Right renal cortex interstitium (tissue), 3 donors: ENCODE results near the gene DEPDC1B. TPM values are rescaled to one million over a fixed set of nuclear protein-coding genes. Genes with fewer than 3 reads are reported as not detected.
A peak's percentile ranks its signal among the peaks of the same experiment; 100 is the strongest.
"Not testable (repeated sequence)": the region's sequence is repeated elsewhere in the genome, so short reads cannot be mapped to it uniquely, and the experiment has no call there.

ENCODE experiments used
- DNase-seq, 3 donors: peaks; one replicate each; pipeline ENCODE4 v3.0.0-alpha.2; 2013; ENCODE audit warnings: low read depth in 3 of 3, low spot score in 2 of 3
- polyA plus RNA-seq, 3 donors: library from polyadenylated mRNA; unstranded; fragments of 120-200 nt; gene quantifications; one replicate each; pipeline ENCODE4 v1.2.1, GENCODE V29; 2013; ENCODE audit not compliant: insufficient read length in 3 of 3

DEPDC1B gene
- polyA plus RNA-seq, 3 donors = 26.0 to 31.0 (median 27.1) TPM

DNA sequence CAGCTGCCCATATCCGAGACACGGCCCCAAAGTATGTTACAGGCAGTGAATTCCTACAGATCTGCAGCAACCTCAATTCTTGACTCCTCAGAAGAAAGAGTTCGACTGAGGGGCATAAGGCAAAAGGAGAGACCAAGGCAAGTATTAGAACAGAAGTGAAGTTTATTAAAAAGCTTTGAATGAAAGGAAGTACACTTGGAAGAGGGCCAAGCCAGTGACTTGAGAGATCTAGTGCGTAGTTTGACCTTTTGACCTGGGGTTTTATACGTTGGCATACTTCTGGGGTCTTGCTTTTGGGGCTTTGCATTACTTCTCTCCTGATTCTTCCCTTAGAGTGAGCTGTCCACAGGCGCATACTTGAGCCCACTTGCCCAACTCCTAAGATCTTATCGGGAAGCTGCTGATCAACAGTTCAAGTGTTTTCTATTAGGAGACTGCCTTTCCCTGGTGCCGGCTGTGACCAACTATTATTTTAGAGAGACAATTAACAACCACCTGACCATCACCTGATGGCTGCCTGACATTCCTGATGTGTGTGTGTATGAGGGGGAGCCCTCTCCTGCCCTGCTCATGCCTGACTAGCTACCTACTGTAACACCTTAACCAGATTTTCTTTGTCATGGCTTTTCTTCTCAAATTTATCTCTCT, 1.5 kb upstream of the DEPDC1B start:
- no peak for DNase-seq

DNA sequence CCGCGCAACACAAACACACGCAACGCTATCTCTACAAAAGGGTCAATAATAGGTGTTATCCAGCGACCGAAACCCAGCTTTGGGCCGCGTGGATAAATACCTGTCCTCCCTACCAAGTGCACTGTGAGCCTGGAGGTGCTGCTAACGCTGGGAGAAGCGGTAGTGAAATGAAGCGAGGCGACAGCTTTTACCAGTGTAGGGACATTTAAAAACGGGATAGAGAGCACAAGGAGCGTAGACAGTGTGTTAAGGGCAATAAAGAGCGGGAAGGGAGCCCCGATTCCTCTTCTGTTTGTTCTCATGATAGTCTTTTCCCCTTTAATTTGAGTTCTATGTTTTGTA, 421 bp upstream of the DEPDC1B start:
- DNase-seq = peak in 1 of 3 donors; percentile 43

DNA sequence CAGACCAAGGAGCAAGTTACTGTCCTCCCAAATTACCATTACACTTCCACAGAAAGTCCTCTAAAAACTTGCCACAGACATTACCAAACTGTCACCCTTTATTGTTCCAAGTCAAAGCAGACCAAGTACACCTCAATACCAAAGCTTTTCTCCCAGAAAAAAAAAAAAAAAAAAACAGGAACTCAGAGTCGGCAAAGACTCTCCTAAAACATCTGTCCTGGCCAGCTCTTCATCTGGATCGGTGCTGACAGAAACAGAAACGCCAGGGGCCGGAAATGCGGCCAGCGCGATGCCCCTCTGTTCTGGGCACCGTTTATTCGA, 718 bp downstream of the DEPDC1B start:
- DNase-seq = no peak

DNA sequence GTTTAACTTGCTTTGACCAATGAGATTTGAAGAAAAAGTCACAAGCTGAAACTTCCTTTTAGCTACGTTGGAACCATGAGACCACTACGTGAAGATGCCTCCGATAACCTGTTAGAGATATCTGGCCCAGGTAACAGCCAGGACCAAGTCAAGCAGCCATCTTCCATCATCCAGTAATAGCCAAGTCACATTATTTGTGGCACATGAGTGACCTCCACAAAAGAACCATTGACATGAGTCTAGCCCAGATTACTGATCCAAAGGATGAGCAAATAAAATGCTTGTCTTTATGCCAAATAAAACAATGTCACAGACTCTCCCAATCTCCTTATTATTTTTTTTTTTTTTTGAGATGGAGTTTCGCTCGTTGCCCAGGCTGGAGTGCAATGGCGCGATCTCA, 1.6 kb downstream of the DEPDC1B start:
- no peak for DNase-seq

DNA sequence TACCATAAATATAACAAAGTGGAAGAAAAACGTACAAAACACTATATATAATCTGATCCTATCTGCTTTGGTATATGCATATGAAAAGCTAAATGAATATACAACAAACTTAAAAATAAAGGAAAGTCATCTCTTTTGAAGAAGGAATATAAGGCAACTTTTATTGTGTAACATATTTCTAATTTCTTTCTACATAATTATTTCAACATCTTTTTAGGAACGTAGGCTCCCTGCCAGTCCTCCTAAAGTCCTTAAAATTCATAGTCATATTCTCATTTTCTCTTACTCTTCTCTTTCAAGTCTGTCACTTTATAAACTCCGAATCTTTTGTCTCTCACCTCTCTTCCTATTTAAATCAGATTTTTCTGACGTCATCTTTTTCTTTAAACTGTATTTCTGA, 9.6 kb downstream of the DEPDC1B start:
- no peak for DNase-seq

DNA sequence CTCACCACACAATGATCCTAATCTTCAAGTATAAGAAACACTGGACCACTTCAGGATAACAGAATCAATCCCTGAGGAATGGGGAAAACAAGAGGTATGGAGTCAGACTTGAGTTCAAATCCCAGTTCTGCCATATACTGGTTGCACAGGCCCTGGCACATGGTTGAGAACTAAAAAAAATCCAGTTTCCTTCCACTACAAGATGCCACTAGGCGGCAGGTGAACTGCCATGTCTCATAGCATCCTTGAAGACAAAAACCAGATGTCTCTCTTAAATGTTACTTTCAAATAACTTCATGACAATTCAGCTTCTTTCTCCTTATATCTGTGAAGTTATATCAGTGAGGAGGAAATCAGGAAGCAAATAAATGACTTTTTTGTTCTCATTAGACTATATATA, 11.0 kb downstream of the DEPDC1B start:
- no peak for DNase-seq

DNA sequence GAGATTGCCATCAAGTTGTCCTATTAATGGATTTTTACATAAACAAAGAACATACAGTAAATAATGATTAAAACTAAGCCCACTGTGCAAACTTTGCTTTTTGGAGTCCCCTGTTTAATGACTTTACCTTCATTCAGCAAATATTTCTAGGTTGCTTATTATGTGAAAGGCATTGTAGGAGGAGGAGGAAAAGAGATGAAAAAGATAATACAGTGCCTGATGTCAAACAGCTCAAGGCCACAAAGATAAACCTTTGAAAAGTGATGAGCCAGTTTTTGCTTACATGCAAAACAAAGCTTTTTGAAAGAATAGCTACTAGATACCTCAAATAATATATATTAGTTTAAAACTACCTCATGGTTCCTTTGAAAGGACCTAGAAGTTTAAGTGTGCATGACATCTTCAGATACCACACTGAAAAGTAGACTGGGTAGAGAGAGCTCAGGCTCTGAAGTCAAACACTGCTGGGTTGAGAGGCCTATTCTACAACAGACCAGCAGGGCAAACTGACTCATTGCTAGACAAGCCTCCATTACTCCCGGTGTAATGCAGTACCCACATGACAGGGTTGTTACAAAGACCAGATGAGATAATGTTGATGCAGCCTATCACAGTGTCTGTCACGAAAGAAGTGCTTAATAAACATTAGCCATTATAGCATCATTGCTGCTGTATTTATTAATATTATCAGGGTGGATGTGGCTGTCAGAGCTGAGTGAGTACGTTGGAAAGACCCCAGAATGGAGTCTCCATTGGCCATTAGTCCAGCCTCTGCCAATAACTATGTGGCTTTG, 11.8 kb downstream of the DEPDC1B start:
- DNase-seq = no peak

DNA sequence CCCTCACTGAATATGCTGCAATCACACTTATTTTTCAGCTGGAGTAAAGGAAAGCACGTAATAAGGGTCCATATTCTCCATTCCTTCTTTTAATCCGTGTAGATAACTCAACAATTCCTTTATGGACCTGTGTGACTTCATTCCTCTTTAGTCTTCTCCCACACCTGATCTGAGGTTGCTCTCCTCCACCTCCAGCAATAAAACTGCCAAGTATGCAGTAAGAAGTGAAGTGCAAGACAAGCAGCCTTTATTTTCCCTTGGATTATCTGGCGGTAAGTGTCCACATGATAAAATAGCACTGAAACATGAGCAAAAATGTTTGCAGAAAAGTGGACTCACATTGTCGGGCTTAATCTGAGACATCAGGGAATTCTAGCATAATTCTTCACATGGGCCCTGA, 13.8 kb downstream of the DEPDC1B start:
- DNase-seq = no peak

DNA sequence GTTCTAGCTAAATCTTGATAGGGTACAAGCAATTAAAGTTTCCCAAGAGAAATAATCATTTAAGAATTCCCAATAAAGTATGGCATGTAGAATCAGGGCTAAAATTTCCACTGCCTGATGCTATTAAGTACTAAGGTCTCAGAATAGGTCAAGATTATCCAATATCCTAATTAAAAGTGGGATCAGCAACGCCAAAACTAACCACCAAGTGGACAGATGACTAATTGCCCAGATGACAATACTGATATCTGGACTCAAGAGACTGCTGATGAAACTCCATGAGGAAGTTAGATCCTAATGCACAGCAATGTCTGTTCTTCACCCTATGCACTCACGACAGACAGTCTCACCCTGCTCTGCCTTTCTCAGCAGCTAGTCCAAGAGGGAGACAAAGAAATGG, 14.3 kb downstream of the DEPDC1B start:
- no peak for DNase-seq

DNA sequence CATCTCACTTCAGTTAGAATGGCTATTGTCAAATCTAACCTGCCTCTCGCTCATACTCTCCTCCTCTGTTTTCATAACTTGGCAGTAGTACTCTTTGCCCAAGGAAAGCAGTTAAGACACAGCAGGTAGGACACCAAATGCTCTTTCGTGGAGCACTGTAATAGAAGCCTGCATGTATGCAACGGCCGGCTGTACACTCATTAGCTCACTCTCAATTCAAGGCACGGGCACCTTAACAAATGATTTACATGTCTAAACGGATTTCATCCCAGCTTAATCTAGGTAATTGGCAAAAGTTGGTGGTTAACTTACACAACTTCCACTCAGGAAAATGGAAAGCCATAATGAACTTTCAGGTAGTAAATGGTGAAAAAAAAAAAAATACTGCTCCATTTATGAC, 14.9 kb downstream of the DEPDC1B start:
- DNase-seq = no peak

DNA sequence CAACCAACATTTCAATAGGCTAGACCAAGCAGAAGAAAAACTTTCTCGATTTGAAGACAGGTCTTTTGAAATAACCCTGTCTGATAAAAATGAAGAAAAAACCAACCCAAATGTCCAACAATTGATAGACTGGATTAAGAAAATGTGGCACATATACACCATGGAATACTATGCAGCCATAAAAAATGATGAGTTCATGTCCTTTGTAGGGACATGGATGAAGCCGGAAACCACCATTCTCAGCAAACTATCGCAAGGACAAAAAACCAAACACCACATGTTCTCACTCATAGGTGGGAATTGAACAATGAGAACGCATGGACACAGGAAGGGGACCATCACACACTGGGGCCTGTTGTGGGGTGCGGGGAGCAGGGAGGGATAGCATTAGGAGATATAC, 18.0 kb downstream of the DEPDC1B start:
- not testable (repeated sequence) for DNase-seq

DNA sequence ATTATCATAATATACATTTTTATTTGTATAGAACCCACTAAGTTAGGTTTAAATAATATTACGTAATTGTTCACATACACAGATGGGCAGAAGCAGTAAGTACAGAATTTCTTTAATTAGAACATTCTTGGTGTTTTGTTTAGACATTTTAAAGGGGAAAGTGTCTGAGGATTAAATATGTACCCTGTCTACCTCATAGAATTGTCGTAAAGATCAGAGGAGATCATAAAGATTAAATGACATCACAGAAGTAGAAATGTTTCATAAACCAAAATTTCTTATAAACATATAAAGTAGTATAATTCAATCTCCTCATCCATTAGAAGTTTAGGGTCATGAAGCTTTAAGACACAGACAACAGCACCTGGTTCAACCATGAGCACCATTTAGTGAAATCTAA, 20.1 kb downstream of the DEPDC1B start:
- DNase-seq = no peak

DNA sequence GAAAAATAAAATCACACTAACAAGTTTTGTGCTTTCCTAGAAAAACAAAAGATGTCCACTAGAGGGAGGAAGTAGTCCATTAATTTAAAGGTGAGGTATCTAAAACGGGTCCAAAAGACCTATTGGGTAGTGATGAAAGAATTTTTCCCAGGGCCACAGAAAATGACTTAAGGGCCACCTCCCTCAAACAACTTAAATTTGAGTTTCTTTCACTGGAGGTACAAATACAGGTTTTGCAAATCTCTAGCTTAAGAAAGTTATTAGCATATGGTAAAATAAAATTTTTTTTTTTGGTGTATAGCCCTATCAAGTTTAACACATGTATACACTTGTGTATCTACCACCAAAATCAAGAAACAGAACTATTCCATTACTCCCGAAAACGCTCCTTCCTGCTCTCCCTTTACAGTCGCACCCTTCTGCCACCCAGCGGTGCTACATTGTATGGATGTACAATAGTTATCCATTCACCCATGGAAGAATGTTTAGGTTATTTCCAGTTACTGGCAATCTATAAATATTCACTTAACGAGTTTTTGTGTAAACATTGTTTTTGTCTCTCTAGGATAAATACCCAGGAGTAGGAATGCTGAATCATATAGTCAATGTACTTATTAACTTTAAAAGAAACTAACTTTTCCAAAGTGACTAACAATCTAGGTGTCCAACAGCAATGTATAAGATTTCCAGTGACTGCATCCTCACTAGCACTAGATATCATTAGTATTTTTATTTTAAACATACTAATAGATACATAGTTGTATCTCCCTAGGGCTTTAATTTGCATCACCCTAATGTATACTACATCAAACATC, 21.9 kb downstream of the DEPDC1B start:
- no peak for DNase-seq

DNA sequence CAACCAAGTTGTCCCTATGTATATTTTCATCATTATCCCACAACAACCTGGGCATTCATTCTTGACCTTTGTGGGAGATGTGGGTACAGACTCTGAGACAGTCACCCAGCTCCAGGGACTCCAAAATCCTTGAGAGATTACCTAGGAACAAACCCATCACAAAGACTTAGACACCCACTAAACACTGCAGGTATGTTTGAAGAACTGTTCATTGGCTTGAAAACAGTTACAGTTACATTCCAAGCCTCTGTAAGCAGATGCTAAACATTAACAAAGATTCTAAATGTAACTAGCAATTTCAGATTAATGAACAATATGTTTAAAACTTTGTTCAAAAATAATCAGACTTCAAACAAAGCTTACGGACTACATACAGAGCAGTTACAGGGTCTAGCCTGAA, 24.7 kb downstream of the DEPDC1B start:
- no peak for DNase-seq

DNA sequence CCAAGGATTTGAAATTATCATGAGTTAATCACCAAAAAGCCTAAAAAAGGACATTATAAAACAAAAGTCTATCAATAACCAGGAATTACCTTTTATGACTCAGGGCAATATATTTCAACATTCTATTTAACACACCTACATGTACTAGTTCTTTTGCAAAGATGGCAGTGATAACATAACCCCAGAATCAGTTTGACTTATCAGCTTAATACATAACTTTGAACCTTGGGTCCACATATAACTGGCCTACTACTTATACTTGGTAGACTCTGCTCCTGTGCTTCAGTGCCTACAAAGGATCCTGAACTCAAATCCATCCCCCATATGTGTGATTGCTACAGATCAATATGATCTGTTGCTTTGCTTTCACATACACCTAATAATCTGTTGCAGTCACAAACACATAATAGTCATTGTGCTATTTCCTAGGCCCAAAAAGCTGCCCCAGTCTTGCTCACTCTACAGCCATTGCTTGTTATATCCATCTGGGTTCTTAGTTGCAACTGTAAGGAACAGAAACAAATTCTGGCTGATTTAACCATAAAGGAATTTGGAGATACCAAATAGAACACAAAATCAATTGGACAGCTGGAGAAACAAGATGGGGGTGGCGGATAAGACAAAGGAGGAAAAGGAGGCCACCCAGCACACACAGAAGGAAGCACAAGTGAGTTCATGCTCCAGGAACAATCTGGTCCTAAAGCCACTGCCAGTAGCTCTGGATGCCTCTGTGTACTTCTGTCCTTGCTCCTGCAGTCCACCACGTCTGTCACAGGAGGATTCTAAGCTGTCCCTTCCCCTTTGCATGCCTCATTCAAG, 25.5 kb downstream of the DEPDC1B start:
- no peak for DNase-seq

DNA sequence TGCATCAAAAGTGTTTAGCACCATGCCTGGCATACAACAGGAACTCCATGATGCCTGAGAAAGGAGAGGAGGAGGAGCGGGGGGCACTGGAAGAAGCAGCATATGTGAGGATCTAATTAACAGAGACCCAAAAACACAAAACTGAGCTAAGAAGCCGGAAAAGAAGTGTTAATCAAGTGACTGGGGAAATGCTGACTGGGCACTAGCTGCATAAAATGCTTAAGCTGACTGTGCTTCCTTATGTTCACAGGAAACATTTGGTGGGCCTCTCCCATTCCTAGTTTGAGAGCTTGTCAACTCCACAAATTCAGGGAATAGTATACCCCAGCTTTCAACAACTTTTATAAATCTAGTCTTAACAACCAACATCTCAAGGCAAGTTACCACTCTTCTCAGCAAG, 26.6 kb downstream of the DEPDC1B start:
- no peak for DNase-seq

DNA sequence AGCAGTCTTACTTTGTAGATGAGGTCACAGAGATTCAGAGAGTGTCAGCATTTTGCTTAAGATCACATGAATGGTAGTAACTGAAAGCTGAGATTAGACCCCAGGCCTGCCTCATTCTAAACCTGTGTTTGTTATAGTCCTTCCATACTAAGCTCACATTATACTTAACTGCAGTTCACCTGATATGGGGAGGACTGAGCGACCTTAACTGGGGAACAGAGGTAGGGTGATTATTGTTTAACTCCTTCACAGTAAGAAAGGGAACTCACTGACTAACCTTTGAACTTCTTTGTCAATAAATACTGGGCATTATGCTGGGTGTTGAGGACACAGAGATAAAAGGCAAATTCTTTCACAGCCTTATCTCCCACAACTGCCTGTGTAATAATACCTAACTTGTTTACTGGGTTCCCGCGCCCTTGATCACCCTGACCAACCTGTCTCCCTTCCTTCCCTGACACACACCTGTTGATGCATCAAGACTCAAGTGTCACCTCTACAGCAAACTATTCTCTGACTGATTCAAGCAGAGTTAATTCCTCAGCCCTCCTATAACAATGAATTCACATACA, 27.2 kb downstream of the DEPDC1B start:
- no peak for DNase-seq

DNA sequence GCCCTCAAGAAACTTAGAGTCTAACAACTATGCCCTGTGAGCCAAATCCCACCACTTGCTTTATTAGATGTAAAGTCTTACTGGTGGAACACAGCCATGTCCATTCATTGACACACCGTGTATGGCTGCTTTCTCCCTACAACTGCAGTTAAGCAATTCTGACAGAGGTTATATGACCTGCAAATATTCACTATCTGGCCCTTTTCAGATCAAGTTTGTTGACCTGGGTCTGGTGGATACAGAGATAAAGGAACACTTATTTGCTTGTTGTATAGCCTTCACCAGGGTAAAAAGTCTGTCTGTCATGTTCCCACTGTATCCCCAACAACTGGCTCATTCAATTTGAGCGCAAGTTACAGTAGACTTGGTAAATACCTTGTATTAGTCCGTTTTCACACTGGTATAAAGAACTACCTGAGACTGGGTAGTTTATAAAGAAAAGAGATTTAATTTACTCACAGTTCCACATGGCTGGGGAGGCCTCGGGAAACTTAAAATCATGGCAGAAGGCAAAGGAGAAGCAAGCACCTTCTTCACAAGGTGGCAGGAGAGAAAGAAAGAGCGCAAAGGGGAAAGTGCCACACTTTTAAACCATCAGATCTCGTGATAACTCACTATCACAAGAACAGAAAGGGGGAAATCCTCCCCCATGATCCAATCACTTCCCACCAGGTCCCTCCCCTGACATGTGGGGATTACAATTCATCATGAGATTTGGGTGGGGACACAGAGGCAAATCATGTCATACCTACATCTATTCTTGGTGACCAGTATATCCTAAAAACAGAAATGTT, 27.9 kb downstream of the DEPDC1B start:
- no peak for DNase-seq

DNA sequence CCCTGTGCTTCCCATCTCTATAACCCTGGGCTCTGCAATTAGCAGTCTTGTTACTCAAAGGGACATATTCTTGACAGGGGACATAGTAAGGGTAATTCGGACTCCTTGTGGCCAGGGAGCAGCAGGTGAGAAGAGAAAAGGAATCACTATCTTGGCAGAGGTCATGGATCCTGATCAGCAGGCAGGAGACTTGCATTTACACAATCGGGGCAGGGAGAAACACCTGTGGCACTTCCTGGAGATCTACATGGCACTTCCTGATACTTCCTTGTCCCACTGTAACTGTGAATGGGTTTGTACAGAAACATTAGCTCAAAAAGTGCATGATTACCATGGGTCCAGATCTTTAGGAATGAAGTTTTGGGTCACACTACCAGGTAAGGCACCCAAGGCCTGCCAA, 29.2 kb downstream of the DEPDC1B start:
- DNase-seq = no peak
